Pancreas (tissue), 10 donors: ENCODE measurements around the gene PRKCE. TPM values are rescaled to one million over a fixed set of nuclear protein-coding genes. Genes with fewer than 3 reads are reported as not detected.
A peak's percentile ranks its signal among the peaks of the same experiment; 100 is the strongest.

ENCODE experiments used
- ATAC-seq, 4 donors: fragments of 200-7000 bp; cut with Tn5 transposase; one replicate each; pipeline versions ENCODE4 v1.8.0 to v1.9.1; 2020; ENCODE audit warnings: mild to moderate bottlenecking in 4 of 4, moderate library complexity in 4 of 4
- DNase-seq, 6 donors: peaks; one replicate each; pipeline ENCODE4 v3.0.0-alpha.2; 2020
- FAIRE-seq: peaks from 2 replicates; lab custom pipeline; 2012; peaks lifted over from hg19 to GRCh38; lab: Jason Lieb, UNC
- H3K27ac ChIP-seq, 4 donors: fragments of 200-600 bp; sonication (generic); 1 replicate in 3 of 4; 2 replicates in 1 of 4; pipeline versions ENCODE4 v1.5.0 to v1.8.0; 2020
- H3K27me3 ChIP-seq, 4 donors: fragments of 200-600 bp; one replicate each; pipeline ENCODE4 v1.8.0; 2021
- H3K36me3 ChIP-seq, 3 donors: fragments of 200-600 bp; sonication (generic) in 1 of 3; one replicate each; pipeline versions ENCODE4 v1.5.0 to v1.8.0; 2020 to 2021
- H3K4me1 ChIP-seq, 3 donors: fragments of 200-600 bp; one replicate each; pipeline ENCODE4 v1.8.0; 2021
- H3K4me3 ChIP-seq, 4 donors: fragments of 200-600 bp; sonication (generic) in 2 of 4; one replicate each; pipeline versions ENCODE4 v1.5.0 to v1.8.0; 2020 to 2021
- H3K9me3 ChIP-seq, 4 donors: fragments of 200-600 bp; one replicate each; pipeline ENCODE4 v1.8.0; 2021
- CTCF ChIP-seq, 4 donors: fragments of 200-600 bp; sonication (generic) in 3 of 4; IDR thresholded peaks; one replicate each; pipeline versions ENCODE4 v1.5.0 to v1.8.0; 2021; ENCODE audit warnings: antibody characterized with exemption in 4 of 4
- WGBS, 2 donors: extraction: QIAGEN DNeasy Blood & Tissue Kit; methylation state at CpG; one replicate each; pipeline ENCODE4 v1.1.7; 2013; 5-methylcytosine and 5-hydroxymethylcytosine counted together
- intact Hi-C, 3 donors: fragments of 100-400 bp; cut with DNase I; formaldehyde crosslinking; loops; one replicate each; pipeline versions ENCODE4 v1.11.1 to v1.14.2; 2022
- polyA plus RNA-seq, 2 donors: library from polyadenylated mRNA; stranded (reverse); fragments of 200-250 nt; gene quantifications; one replicate each; pipeline ENCODE4 v1.2.3, GENCODE V29; 2013
- total RNA-seq, 6 donors: library from RNA; stranded (reverse); fragmentation: NEBNext Ultra II Directional in 4 of 6; extraction: Animal tissue kit (Norgen Biotek cat#: 25700) in 4 of 6; gene quantifications; one replicate each; pipeline versions ENCODE4 v1.2.1 to v1.2.4, GENCODE V29; 2021 to 2023
- donor health status: healthy with polysubstance abuse.
- donor health status: DM: no; HTN: no; CAD: no; lungs with moderate emphysema.
- donor health status: DM: no; HTN: no; CAD: no.
- donor health status: control.
- donor health status: control.
- donor health status: Bipolar disorder and iron deficiency.
- donor health status: DM: yes; HTN: yes; CAD: no.
- donor health status: DM: no; HTN: no; CAD: no.
- donor health status: DM: no; HTN: no; CAD: no.
- donor health status: DM: yes; HTN: yes; CAD: no.

PRKCE gene
- total and polyA plus RNA-seq, 8 donors: 4.0 to 19.4 (median 10.0) TPM

- no peak for FAIRE-seq
- TF ChIP-seq CTCF (IDR thresholded peaks at IDR 0.05): no peak
- WGBS, 2 donors: 16 to 24% methylated on average over 6 of the region's 6 CpGs
- no peaks in the 10 kb centered on the region for H3K27me3 ChIP-seq
- DNase-seq: no peak
- no peak overlapping the region for H3K4me3 ChIP-seq
- no peaks in the 10 kb centered on the region for H3K36me3 ChIP-seq
- H3K9me3 ChIP-seq: no peaks in the 10 kb centered on the region
- H3K27ac ChIP-seq: peak overlapping the region in 1 of 4 donors; percentile 25
- intact Hi-C loops: no loop called here
- ATAC-seq: peak in 1 of 4 donors; percentile 28
- H3K4me1 ChIP-seq: peaks cover 18 to 35% (median 26%) of the 10 kb centered on the region in 3 donors
These were observed 29.0 kb downstream of the PRKCE start for GRCh38 chr2:45680351-45680967.

GRCh38 chr2:45681675-45682074 is 30.2 kb downstream of the PRKCE start:
- no peaks in the 10 kb centered on the region for H3K36me3 ChIP-seq
- intact Hi-C loops: no loop called here
- H3K4me1 ChIP-seq: peaks cover 9 to 26% (median 15%) of the 10 kb centered on the region in 3 donors
- no peak for TF ChIP-seq CTCF (IDR thresholded peaks at IDR 0.05)
- peak; percentile 61 to 89 (median 78) for ATAC-seq
- H3K27ac ChIP-seq: no peak overlapping the region
- DNase-seq: no peak
- FAIRE-seq: no peak
- H3K9me3 ChIP-seq: no peaks in the 10 kb centered on the region
- no peaks in the 10 kb centered on the region for H3K27me3 ChIP-seq
- H3K4me3 ChIP-seq: no peak overlapping the region
- WGBS, 2 donors: 82 to 83% methylated on average over 3 of the region's 3 CpGs

GRCh38 chr2:45683292-45683691 is 31.8 kb downstream of the PRKCE start:
- Histone ChIP-seq H3K27ac (no peak overlapping the region), H3K4me1 (peaks cover 10 to 30% (median 15%) of the 10 kb centered on the region in 3 donors), H3K36me3 (no peaks in the 10 kb centered on the region), H3K9me3 (no peaks in the 10 kb centered on the region), H3K4me3 (no peak overlapping the region), H3K27me3 (no peaks in the 10 kb centered on the region)
- ATAC-seq (no peak), DNase-seq (no peak), FAIRE-seq (no peak)
- 58 to 78% methylated on average over 3 of the region's 3 CpGs for WGBS, 2 donors
- no peak for TF ChIP-seq CTCF (IDR thresholded peaks at IDR 0.05)
- intact Hi-C loops: no loop called here

GRCh38 chr2:45684756-45685155 is 33.3 kb downstream of the PRKCE start:
- FAIRE-seq (no peak), DNase-seq (no peak), ATAC-seq (no peak)
- WGBS, 2 donors: 83 to 87% methylated on average over 6 of the region's 6 CpGs
- Histone ChIP-seq H3K9me3 (no peaks in the 10 kb centered on the region), H3K27ac (no peak overlapping the region), H3K27me3 (no peaks in the 10 kb centered on the region), H3K36me3 (no peaks in the 10 kb centered on the region), H3K4me3 (no peak overlapping the region), H3K4me1 (peaks cover 14 to 35% (median 15%) of the 10 kb centered on the region in 3 donors)
- intact Hi-C loops: no loop called here
- TF ChIP-seq CTCF (IDR thresholded peaks at IDR 0.05): no peak

- no peak overlapping the region for H3K4me3 ChIP-seq
- no peaks in the 10 kb centered on the region for H3K36me3 ChIP-seq
- FAIRE-seq: no peak
- no peaks in the 10 kb centered on the region for H3K27me3 ChIP-seq
- peaks cover 10 to 35% (median 14%) of the 10 kb centered on the region in 3 donors for H3K4me1 ChIP-seq
- no peak for ATAC-seq
- intact Hi-C loops: no loop called here
- no peak for DNase-seq
- H3K9me3 ChIP-seq: no peaks in the 10 kb centered on the region
- no peak overlapping the region for H3K27ac ChIP-seq
- TF ChIP-seq CTCF (IDR thresholded peaks at IDR 0.05): no peak
- 44 to 67% methylated on average over 3 of the region's 3 CpGs for WGBS, 2 donors
These were observed 33.8 kb downstream of the PRKCE start for GRCh38 chr2:45685260-45685659.
